HCT116 (cell line): ENCODE measurements around the gene LHCGR. TPM values are rescaled to one million over a fixed set of nuclear protein-coding genes. Genes with fewer than 3 reads are reported as not detected.
"Not testable (repeated sequence)": the region's sequence is repeated elsewhere in the genome, so short reads cannot be mapped to it uniquely, and the experiment has no call there.

Experiments used
- ATAC-seq: fragments of 200-7000 bp; cut with Tn5 transposase; 2 replicates; pipeline ENCODE4 v1.9.1; 2020; ENCODE audit warnings: mild to moderate bottlenecking, moderate library complexity
- BruUV-seq: library from RNA; stranded (reverse); fragments of 400-500 nt; replicated peaks from 2 replicates; lab custom pipeline; 2021; lab: Mats Ljungman, UMichigan
- CTCF ChIA-PET: fragments of 300-600 bp; sonication (Branson Sonifier 250); formaldehyde crosslinking; loops from one replicate; lab custom pipeline; 2021; ENCODE audit warnings: antibody characterized with exemption; lab: Charles Lee
- POLR2A ChIA-PET: fragments of 300-600, 350-600 bp; sonication (Branson Sonifier 250); formaldehyde crosslinking; loops from one replicate; lab custom pipeline; 2021; ENCODE audit warnings: antibody characterized with exemption; lab: Charles Lee
- RAD21 ChIA-PET, 2 experiments: fragments of 300-600 bp; sonication (Branson Sonifier 250); formaldehyde crosslinking; loops; one replicate each; lab custom pipeline; 2023; ENCODE audit warnings: low total read pairs in 2 of 2; ENCODE audit not compliant: uncharacterized antibody in 2 of 2, unreplicated experiment in 2 of 2, low non-redundant PET in 1 of 2; lab: Charles Lee
- DNase-seq: peaks from one replicate; pipeline ENCODE4 v3.0.0-alpha.2; 2010; ENCODE audit warnings: low read depth, low spot score
- H2AFZ ChIP-seq: fragments of 200-600 bp; shearing (Covaris generic), sonication (generic); 2 replicates; pipeline ENCODE4 v1.6.1; 2017; ENCODE audit warnings: low read depth, mixed run types, mixed read lengths, antibody characterized with exemption, low read length; ENCODE audit not compliant: poor library complexity, severe bottlenecking
- H3K27ac ChIP-seq: 2 replicates; pipeline ENCODE4 v1.5.1; 2012; ENCODE audit warnings: low read depth, low read length
- H3K27me3 ChIP-seq: fragments of 200-600 bp; sonication (generic); 2 replicates; pipeline ENCODE4 v1.6.1; 2016; ENCODE audit warnings: mixed run types, low read length, mixed read lengths; ENCODE audit not compliant: insufficient read depth
- H3K36me3 ChIP-seq, 2 experiments: fragments of 200-500 bp in 1 of 2; fragments of 200-600 bp in 1 of 2; sonication (Bioruptor generic) in 1 of 2; sonication (generic) in 1 of 2; 2 replicates each; pipeline versions ENCODE4 v1.5.1 to v1.6.1; 2014 to 2016; ENCODE audit warnings: low read length in 2 of 2, inconsistent platforms in 1 of 2, mixed read lengths in 1 of 2, mixed run types in 1 of 2; ENCODE audit not compliant: insufficient read depth in 2 of 2, control insufficient read depth in 1 of 2
- H3K4me1 ChIP-seq, 2 experiments: fragments of 200-600 bp in 1 of 2; sonication (generic) in 1 of 2; 2 replicates each; pipeline versions ENCODE4 v1.5.1 to v1.6.1; 2012 to 2017; ENCODE audit warnings: low read length in 2 of 2, inconsistent platforms in 1 of 2, mild to moderate bottlenecking in 1 of 2, mixed read lengths in 1 of 2, mixed run types in 1 of 2, moderate library complexity in 1 of 2; ENCODE audit not compliant: insufficient read depth in 2 of 2, control insufficient read depth in 1 of 2
- H3K4me2 ChIP-seq: fragments of 200-600 bp; sonication (generic); 2 replicates; pipeline ENCODE4 v1.6.1; 2017; ENCODE audit warnings: mixed run types, low read length, mixed read lengths
- H3K4me3 ChIP-seq, 2 experiments: fragments of 200-600 bp in 1 of 2; sonication (generic) in 1 of 2; replicated peaks in 1 of 2; 2 replicates each; pipeline ENCODE4 v1.5.1; 2011 to 2016; ENCODE audit warnings: low read length in 2 of 2, control low read depth in 1 of 2, low read depth in 1 of 2, mild to moderate bottlenecking in 1 of 2, mixed read lengths in 1 of 2, mixed run types in 1 of 2
- H3K79me2 ChIP-seq: fragments of 200-600 bp; sonication (generic); 2 replicates; pipeline ENCODE4 v1.6.1; 2017; ENCODE audit warnings: mild to moderate bottlenecking, mixed run types, low read length, moderate library complexity, mixed read lengths; ENCODE audit not compliant: insufficient read depth
- H3K9ac ChIP-seq: fragments of 200-600 bp; sonication (generic); 2 replicates; pipeline ENCODE4 v1.6.1; 2016; ENCODE audit warnings: low read length, mixed read lengths
- H3K9me2 ChIP-seq: fragments of 200-600 bp; sonication (generic), shearing (Covaris generic); 2 replicates; pipeline ENCODE4 v1.6.1; 2017; ENCODE audit warnings: mixed run types, mild to moderate bottlenecking, moderate library complexity; ENCODE audit not compliant: insufficient read depth
- H3K9me3 ChIP-seq, 2 experiments: fragments of 200-500 bp in 1 of 2; fragments of 200-600 bp in 1 of 2; sonication (Bioruptor generic) in 1 of 2; sonication (generic) in 1 of 2; 2 replicates each; pipeline ENCODE4 v1.6.1; 2014 to 2017; ENCODE audit warnings: low read length in 2 of 2, mixed read lengths in 2 of 2, inconsistent platforms in 1 of 2, low read depth in 1 of 2, mild to moderate bottlenecking in 1 of 2, mixed run types in 1 of 2, moderate library complexity in 1 of 2; ENCODE audit not compliant: control insufficient read depth in 1 of 2, insufficient read depth in 1 of 2
- H4K20me1 ChIP-seq: fragments of 200-600 bp; sonication (generic), shearing (Covaris generic); 2 replicates; pipeline ENCODE4 v1.6.1; 2017; ENCODE audit warnings: mixed run types, mild to moderate bottlenecking, moderate library complexity; ENCODE audit not compliant: insufficient read depth
- CBX3 ChIP-seq: IDR thresholded peaks from 2 replicates; pipeline ENCODE4 v1.6.1; 2012; ENCODE audit warnings: low read depth
- EZH2phosphoT487 ChIP-seq: fragments of 200-600 bp; IDR thresholded peaks from 2 replicates; pipeline ENCODE4 v1.6.1; 2018; ENCODE audit warnings: antibody characterized with exemption, borderline replicate concordance
- POLR2AphosphoS5 ChIP-seq: IDR thresholded peaks from 2 replicates; pipeline ENCODE4 v1.6.1; 2011; ENCODE audit warnings: mild to moderate bottlenecking, low read depth, low read length, moderate library complexity
- intact Hi-C: fragments of 100-400 bp; cut with micrococcal nuclease; formaldehyde crosslinking; loops from 2 replicates; pipeline ENCODE4 v1.10.0; 2022
- total RNA-seq: library from RNA; stranded (reverse); gene quantifications from one replicate; pipeline ENCODE4 v1.2.1, GENCODE V29; 2021; ENCODE audit not compliant: unreplicated experiment
- TF ChIP-seq, protein P1 (sequence below): IDR thresholded peaks from 2 replicates; pipeline ENCODE4 v1.6.1; 2012

LHCGR gene
- total RNA-seq, 1 experiment from 2014 or later, result not detected

DNA sequence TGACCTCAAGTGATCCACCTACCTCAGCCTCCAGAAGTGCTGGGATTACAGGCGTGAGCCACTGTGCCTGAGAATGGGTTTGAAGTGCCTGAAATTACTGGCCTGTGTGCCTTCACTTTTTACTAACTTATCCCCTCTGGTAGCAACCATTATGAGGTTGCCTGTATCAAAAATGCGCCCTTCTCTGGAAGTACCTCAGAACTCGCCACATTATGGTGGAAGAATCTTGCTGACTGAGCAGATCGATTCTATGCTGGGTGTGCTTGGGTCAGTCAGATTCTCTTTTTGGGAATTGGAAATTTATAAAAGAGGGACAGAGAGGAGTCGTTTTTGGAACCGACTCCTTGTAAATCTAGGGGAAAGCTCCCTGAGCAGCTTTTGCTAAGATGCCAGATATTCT, 8.2 kb downstream of the LHCGR start:
- Histone ChIP-seq H3K27me3 (no peaks in the 10 kb centered on the region; the same call in 1 of the 2 replicates), H3K4me3 (no peak overlapping the region), H3K4me1 (no peaks in the 10 kb centered on the region), H3K9me2 (no peaks in the 10 kb centered on the region), H3K27ac (no peak overlapping the region), H2AFZ (no peak overlapping the region), H3K4me2 (no peak overlapping the region), H3K9ac (no peak overlapping the region), H4K20me1 (no peaks in the 10 kb centered on the region), H3K9me3 (no peaks in the 10 kb centered on the region), H3K79me2 (no peaks in the 10 kb centered on the region), H3K36me3 (no peaks in the 10 kb centered on the region)
- RAD21 ChIA-PET, result no interaction called here
- BruUV-seq, result no TSS peak
- intact Hi-C loops, result no loop called here
- TF ChIP-seq POLR2AphosphoS5, result no peak
- no peak for TF ChIP-seq EZH2phosphoT487
- TF ChIP-seq, protein P1, sequence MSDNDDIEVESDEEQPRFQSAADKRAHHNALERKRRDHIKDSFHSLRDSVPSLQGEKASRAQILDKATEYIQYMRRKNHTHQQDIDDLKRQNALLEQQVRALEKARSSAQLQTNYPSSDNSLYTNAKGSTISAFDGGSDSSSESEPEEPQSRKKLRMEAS, result no peak
- TF ChIP-seq CBX3, result no peak
- DNase-seq (no peak), ATAC-seq (no peak)
- POLR2A ChIA-PET, result no interaction called here
- CTCF ChIA-PET, result no interaction called here

DNA sequence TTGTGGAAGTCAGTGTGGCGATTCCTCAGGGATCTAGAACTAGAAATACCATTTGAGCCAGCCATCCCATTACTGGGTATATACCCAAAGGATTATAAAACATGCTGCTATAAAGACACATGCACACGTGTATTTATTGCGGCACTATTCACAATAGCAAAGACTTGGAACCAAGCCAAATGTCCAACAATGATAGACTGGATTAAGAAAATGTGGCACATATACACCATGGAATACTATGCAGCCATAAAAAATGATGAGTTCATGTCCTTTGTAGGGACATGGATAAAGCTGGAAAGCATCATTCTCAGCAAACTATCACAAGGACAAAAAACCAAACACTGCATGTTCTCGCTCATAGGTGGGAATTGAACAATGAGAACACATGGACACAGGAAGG, 16.3 kb downstream of the LHCGR start:
- H3K4me2 ChIP-seq, ATAC-seq, RAD21 ChIA-PET, H3K79me2 ChIP-seq, H2AFZ ChIP-seq, H3K9me3 ChIP-seq, DNase-seq, BruUV-seq, POLR2A ChIA-PET, H4K20me1 ChIP-seq, H3K9me2 ChIP-seq, H3K9ac ChIP-seq, H3K4me1 ChIP-seq, intact Hi-C loops, CTCF ChIA-PET, H3K4me3 ChIP-seq, H3K27ac ChIP-seq, H3K36me3 ChIP-seq: not testable (repeated sequence)
- H3K27me3 ChIP-seq, result peaks cover 13% of the 10 kb centered on the region
